Adipocyte (in vitro differentiated cells): ENCODE data around the gene RAB5B.

Source experiments
- DNase-seq: peaks from one replicate; pipeline ENCODE4 v3.0.0-alpha.2; 2015; ENCODE audit warnings: low read depth
- H3K27me3 ChIP-seq: replicated peaks from 2 replicates; pipeline ENCODE4 v1.7.0; 2013; ENCODE audit warnings: mild to moderate bottlenecking, low read length, moderate library complexity; ENCODE audit not compliant: control insufficient read depth, insufficient read depth
- H3K36me3 ChIP-seq: 2 replicates; pipeline ENCODE4 v1.7.0; 2013; ENCODE audit warnings: low read length, mild to moderate bottlenecking, moderate library complexity; ENCODE audit not compliant: control insufficient read depth, insufficient read depth, severe bottlenecking
- H3K4me1 ChIP-seq: 2 replicates; pipeline ENCODE4 v1.7.0; 2013; ENCODE audit warnings: mild to moderate bottlenecking, low read length, moderate library complexity; ENCODE audit not compliant: control insufficient read depth, insufficient read depth
- H3K4me3 ChIP-seq: 2 replicates; pipeline ENCODE4 v1.7.0; 2013; ENCODE audit warnings: mild to moderate bottlenecking, low read length, moderate library complexity
- H3K9ac ChIP-seq: 2 replicates; pipeline ENCODE4 v1.7.0; 2013; ENCODE audit warnings: mild to moderate bottlenecking, low read length, moderate library complexity
- H3K9me3 ChIP-seq: 2 replicates; pipeline ENCODE4 v1.7.0; 2013; ENCODE audit warnings: mild to moderate bottlenecking, low read length, moderate library complexity; ENCODE audit not compliant: control insufficient read depth

The RAB5B gene

GRCh38 chr12:56042843-56043242 lies 69.0 kb downstream of the RAB5B start:
- no peak for DNase-seq
- Histone ChIP-seq H3K36me3 (peaks cover 32% of the 10 kb centered on the region), H3K9ac (peak overlapping the region; percentile 92), H3K4me3 (peak overlapping the region; percentile 84), H3K9me3 (no peaks in the 10 kb centered on the region), H3K4me1 (peaks cover 19% of the 10 kb centered on the region), H3K27me3 (no peaks in the 10 kb centered on the region)
